ENCODE measurements around the gene MAPK10.

MAPK10 gene

GRCh38 chr4:86221002-86221401 is 138.9 kb downstream of the MAPK10 start:
- no peak for TF ChIP-seq CTCF (conservative IDR thresholded peaks at IDR 0.05; ENCODE audit: low read depth)
- ChIA-PET CTCF (no interaction called here), POLR2A (ENCODE audit: low non-redundant PET) (no interaction called here)
- no peak overlapping the region for H3K27ac ChIP-seq
- DNase-seq (ENCODE audit: low spot score) = no peak

GRCh38 chr4:86220121-86220520 is 139.7 kb downstream of the MAPK10 start:
- TF ChIP-seq CTCF (conservative IDR thresholded peaks at IDR 0.05; ENCODE audit: low read depth) = no peak
- DNase-seq (ENCODE audit: low spot score) = peak; percentile 36
- ChIA-PET CTCF (no interaction called here), POLR2A (ENCODE audit: low non-redundant PET) (no interaction called here)
- no peak overlapping the region for H3K27ac ChIP-seq

- no peak overlapping the region for H3K27ac ChIP-seq
- DNase-seq (ENCODE audit: low spot score) = peak; percentile 6
- CTCF ChIA-PET = interaction anchor here (0.7 kb wide), 2 partner anchors 70 to 412 kb away, joined by 3 read pairs; no protein-coding TSS in a partner anchor
- POLR2A ChIA-PET (ENCODE audit: low non-redundant PET) = no interaction called here
- TF ChIP-seq CTCF (conservative IDR thresholded peaks at IDR 0.05; ENCODE audit: low read depth) = no peak
Measured at GRCh38 chr4:86218746-86219473, 140.9 kb downstream of the MAPK10 start.

- DNase-seq (ENCODE audit: low spot score) = no peak
- CTCF ChIA-PET = interaction anchor here (0.5 kb wide), 1 partner anchor 947 kb away, joined by 3 read pairs; no protein-coding TSS in a partner anchor
- no peak overlapping the region for H3K27ac ChIP-seq
- POLR2A ChIA-PET (ENCODE audit: low non-redundant PET) = no interaction called here
- TF ChIP-seq CTCF (conservative IDR thresholded peaks at IDR 0.05; ENCODE audit: low read depth) = no peak
Measured at GRCh38 chr4:86203176-86203575, 156.7 kb downstream of the MAPK10 start.

- CTCF ChIA-PET = no interaction called here
- no peak for TF ChIP-seq CTCF (conservative IDR thresholded peaks at IDR 0.05; ENCODE audit: low read depth)
- DNase-seq (ENCODE audit: low spot score) = no peak
- H3K27ac ChIP-seq = no peak overlapping the region
- POLR2A ChIA-PET (ENCODE audit: low non-redundant PET) = no interaction called here
Measured at GRCh38 chr4:86185659-86186058, 174.2 kb downstream of the MAPK10 start.

GRCh38 chr4:86184901-86185285 is 175.0 kb downstream of the MAPK10 start:
- no peak for TF ChIP-seq CTCF (conservative IDR thresholded peaks at IDR 0.05; ENCODE audit: low read depth)
- no peak for DNase-seq (ENCODE audit: low spot score)
- no peak overlapping the region for H3K27ac ChIP-seq
- ChIA-PET POLR2A (ENCODE audit: low non-redundant PET) (no interaction called here), CTCF (no interaction called here)

Data from RWPE1 (cell line).